Fibroblast of skin of scalp (primary cell): ENCODE measurements around the gene RTN4RL1. TPM values are rescaled to one million over a fixed set of nuclear protein-coding genes. Genes with fewer than 3 reads are reported as not detected.
A peak's percentile ranks its signal among the peaks of the same experiment; 100 is the strongest.

Experiments
- DNase-seq: peaks from one replicate; pipeline ENCODE4 v3.0.0-alpha.2; 2013
- polyA plus RNA-seq, 2 experiments: library from polyadenylated mRNA; unstranded; fragments of 120-200 nt; gene quantifications; one replicate each; pipeline ENCODE4 v1.2.1, GENCODE V29; 2013; ENCODE audit not compliant: insufficient read length in 2 of 2

Gene RTN4RL1, protein sequence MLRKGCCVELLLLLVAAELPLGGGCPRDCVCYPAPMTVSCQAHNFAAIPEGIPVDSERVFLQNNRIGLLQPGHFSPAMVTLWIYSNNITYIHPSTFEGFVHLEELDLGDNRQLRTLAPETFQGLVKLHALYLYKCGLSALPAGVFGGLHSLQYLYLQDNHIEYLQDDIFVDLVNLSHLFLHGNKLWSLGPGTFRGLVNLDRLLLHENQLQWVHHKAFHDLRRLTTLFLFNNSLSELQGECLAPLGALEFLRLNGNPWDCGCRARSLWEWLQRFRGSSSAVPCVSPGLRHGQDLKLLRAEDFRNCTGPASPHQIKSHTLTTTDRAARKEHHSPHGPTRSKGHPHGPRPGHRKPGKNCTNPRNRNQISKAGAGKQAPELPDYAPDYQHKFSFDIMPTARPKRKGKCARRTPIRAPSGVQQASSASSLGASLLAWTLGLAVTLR
- 0.59 TPM for polyA plus RNA-seq (2013, experiment 1 of 2; ENCODE audit: insufficient read length)
- polyA plus RNA-seq (2013, experiment 2 of 2; ENCODE audit: insufficient read length), result 0.53 TPM

- DNase-seq, result peak; percentile 66
Observed at GRCh38 chr17:2025220-2025621, at the start of gene RTN4RL1. RTN4RL1 (minus strand) TSS chr17:2025334; CDS start chr17:2024865, 469 bp downstream.

DNA sequence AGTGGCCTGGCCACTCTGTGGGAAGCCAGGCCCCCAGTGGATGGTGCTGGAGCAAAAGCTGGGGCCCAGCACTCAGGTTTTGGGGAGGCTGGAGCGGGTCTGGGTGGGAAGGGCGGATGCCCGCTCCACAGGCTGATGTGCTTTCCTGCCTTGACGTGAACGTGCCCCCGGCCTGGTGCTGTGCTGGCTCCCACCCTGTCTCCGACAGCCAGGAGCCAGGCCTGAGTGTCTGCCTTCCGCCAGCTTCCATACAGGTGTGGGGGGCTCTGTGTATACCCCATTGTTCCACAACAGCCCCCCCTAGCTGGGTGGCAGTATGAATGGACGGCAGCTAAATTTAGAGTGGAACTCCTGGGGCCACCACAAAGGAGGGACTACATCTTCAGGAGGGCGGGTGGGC lies 49.8 kb upstream of the RTN4RL1 start:
- no peak for DNase-seq

DNA sequence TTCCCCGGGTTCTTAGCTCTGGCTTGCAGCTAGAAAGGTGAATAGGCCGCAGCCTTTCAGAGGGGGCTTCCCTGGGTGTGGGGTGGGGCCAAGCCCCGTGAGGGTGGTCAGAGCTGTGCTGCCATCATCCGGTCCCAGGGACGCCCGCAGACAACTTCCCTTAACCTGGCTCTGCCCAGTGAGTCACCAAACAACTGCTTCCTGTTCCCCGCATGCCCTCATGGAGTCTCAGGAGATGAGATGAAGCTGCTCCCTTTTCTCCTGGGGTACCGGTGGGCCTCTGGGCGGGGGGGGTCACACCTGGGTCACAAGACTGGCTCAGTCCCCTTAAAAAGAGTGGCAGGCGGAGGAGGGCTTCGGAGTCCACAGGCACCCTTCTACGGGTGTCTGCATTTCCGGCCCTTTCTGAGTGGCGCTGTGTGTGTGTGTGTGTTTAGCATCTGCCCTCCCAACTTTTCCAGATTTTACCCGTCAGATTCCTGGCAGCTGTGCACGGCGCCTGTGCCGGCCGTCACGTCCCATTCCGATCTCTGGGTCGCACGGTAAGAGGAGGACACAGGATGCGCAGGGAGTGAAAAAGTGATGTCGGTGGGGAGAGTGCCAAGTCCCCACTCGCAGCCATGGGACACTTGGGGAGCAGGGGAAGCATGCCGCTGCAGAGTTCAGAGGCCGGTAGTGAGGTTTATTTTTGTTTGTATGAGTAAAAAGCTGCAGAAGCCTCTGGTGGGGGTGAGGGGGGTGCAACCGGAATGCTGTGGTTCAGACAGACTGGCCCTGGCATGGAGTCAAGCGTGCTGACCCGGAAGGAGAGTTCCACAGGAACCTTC lies 46.5 kb upstream of the RTN4RL1 start:
- DNase-seq, result peak; percentile 65

- DNase-seq, result no peak
Observed at GRCh38 chr17:2071024-2071385, 45.9 kb upstream of the RTN4RL1 start.

GRCh38 chr17:2070241-2071023 lies 45.3 kb upstream of the RTN4RL1 start:
- DNase-seq, result no peak

DNA sequence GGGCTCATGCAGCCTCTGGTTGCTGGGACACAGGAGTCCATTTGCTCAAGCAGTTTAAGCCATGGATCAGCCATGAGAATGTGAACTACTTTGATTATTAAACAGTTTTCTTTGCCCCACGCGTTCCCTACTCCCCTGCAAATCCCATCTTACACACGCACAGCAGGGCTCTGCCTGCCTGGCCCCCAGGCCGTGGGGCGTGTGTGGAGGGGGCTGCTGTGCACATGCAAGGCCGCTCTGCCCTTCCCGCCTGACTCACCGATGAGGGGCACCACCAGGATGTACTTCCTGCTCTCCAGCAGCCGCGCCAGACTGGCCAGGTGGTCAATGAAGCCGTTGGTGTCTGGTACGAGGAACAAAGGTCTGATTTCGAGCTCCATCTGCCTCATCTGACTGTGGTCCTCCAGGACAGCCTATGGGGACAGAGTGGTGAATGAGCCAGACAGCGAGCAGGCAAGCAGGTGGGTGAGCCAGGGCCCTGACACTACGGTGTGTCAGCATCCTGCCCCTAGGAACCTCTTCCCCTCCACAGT lies 43.5 kb upstream of the RTN4RL1 start:
- DNase-seq, result no peak

DNA sequence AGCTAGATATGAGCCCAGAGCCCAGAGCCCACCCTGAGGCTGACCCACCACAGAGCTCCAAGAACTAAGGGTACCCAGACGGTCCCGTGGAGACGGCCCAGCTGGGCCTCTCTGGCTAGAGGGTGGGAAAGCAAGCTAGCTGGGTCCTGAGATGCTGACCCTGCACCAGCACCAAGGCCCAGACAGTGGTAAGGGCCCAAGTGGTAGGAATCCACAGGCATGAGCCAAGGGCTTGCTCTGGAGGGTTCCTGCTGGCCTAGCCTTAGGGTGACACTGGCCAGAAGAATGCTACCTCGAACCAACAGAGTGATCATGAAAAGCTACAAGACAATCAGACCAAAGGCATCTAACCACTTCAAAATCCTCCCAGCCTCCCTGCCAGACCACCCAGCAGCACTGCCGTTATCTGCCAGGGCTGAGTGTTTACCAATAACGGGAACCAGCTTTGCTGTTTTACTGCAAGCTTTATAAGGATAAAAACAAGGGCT lies 42.9 kb upstream of the RTN4RL1 start:
- peak; percentile 97 for DNase-seq

DNA sequence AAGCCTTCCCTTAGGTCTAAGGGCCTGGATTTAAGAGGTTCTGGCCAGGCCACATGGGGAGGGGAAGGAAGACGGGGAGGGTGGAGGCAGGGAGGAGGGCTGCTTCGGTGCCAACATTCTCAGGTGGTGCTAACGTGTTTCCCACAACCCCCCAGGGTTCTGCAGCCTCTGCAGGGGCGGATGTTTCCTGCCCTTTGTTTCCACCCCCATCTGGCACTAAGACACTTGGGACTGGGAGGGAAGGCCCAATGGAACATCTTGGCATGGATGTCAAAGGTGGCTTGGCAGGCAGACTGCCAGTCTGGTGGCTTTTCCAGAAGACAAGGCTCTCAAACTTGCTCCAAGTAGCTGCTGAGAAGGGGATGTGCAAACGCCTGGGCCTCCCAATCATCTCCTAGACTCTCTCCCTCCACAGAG lies 42.5 kb upstream of the RTN4RL1 start:
- DNase-seq, result peak; percentile 77

GRCh38 chr17:2067048-2067561 lies 42.0 kb upstream of the RTN4RL1 start:
- DNase-seq, result no peak

DNA sequence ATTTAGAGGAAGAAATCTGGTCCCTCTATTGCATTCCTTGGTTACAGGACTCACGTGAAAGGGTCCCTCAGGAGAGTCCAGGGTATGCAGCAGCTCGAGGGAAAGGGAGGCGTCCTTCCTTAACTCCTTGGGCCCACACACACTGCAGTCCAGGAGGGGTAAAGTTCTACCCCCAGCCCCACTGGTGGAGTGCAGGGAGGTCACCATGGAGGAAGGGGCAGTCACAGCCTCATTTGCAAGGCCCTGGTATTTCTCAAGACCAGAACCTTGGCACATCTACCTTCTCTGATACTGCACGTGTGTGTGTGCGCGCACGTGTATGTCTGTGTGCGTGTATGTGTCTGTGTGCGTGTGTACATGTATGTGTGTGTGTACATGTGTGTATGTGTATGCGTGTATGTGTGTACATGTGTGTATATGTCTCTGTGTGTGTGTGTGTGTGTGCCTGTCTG lies 40.8 kb upstream of the RTN4RL1 start:
- DNase-seq, result peak; percentile 72

GRCh38 chr17:2064980-2065785 lies 40.0 kb upstream of the RTN4RL1 start:
- peak; percentile 86 for DNase-seq

DNA sequence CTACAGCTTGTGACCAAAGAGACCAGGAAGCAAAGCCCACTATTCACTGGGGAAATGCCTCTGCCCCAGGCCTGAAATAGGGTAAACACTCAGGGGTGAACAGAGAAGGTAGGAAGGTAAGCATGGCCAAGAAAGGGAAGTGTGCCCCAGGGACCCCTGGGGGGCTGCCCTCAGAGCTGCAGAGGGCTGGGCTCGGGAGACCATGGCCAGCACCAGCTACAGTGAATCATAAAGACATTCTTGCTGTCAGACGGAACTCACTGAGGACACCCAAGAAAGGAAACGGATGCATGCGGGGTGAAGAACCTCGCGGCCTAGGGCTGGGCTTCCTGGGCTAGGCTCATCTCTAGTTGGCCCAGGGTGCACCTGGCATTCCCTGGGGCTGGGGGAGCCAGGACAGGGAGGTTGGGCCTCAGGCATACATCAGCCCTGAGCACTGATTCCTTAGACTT lies 39.4 kb upstream of the RTN4RL1 start:
- peak; percentile 53 for DNase-seq

DNA sequence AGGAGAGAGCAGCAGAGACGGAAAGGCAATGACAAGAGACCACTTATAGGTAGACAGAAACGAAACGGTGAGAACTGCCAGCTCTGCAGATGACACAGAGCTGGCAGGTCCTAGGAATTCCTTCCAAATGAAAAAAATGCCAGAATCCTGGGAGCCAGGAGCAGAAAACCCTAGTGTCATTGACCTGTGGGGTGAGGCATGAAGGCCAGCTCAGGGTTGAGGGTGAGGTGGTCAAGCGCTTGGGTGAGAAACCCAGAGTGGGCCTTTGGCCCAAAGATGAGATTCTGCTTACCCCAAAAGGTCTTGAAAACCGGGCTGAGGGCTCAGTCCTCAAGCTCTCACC lies 39.0 kb upstream of the RTN4RL1 start:
- no peak for DNase-seq

DNA sequence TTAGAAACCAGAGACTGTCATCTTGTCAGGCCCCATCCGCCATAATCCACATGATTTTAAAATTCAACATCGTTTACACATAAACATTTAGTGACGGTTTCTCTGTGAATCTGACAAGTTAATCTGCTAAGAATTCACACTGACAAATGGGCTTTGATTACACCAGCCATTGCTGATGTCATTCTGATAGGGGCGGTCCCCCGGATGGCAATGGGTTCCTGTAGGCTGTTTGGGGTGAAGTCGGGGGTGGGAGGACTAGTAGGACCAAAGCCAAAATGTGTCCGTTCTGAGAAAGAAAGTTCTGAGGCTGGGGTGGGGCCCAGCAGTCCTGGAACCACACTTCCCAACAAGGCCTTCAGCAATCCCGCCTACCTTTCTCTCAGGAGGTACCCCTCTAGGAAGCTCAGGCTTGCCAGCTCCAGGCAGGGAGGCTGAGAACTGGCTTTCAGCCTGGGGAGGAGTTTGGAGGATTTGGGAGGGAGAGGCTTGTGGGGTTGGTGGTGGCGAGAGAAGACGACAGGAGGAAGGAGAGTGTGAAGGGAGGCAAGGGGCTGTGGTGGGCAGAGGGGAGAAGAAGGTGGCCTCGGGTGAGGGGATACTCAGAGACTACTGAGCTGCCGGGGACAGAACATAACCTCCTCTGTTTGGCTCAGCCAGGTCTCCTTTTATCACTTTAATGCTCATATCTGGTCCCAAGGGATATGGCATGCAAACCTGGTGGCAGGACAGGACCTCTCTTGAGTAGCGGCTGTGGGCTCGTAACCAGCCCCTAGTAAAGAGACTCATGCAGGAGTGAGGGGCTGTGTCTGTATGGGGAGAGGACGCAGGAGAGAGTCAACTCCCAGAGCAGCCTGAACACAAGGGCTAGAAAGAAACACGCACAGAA lies 38.4 kb upstream of the RTN4RL1 start:
- peak; percentile 84 for DNase-seq

DNA sequence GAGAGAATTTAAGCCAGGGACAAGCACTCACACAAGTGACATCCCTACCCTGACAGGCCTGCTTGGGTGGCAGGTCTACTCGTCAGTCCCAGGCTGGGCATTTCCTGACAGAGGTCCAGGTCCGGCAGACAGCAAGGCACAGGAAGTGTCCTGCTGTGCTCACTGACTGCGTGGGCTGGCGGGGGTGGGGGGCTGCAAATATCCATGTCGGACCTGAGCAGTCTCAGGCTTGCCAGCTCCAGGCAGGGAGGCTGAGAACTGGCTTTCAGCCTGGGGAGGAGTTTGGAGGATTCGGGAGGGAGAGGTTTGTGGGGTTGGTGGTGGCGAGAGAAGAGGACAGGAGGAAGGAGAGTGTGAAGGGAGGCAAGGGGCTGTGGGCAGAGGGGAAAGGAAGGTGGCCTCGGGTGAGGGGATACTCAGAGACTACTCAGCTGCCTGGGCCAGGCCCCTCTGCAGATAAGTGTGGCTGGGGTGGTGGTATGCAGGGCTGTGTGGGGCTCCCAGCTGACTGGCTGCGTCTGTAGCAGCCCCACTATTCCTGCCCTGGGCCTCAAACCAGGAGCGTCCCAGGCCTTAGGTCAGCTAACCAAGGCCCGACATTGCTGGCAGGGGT lies 37.5 kb upstream of the RTN4RL1 start:
- DNase-seq, result peak; percentile 88

DNA sequence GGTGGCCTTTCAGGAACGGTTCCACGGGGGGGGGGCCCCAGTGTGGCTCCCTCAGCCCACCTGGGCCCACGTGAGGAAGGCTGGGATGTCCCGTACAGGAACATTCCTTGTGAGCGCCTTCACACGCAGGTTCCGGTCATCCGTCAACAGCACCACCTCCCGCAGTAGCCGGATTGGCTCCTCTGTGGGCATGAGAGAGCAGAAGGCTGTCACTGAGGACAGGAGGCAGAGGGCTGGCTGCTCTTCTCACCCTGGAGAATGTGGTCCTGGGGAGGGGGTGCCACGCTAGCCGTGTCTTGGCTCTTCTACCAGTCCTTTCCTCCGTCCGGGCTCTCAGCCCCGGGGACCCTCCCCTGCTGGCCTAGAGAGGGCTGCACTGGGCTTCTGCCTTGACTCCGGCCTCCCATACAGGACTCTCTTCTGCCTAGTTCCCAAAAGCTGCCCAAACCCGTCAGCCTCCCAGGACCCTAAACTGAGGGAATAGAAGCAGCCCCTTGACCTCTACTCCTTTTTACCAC lies 36.4 kb upstream of the RTN4RL1 start:
- DNase-seq, result no peak

GRCh38 chr17:2060681-2061440 lies 35.7 kb upstream of the RTN4RL1 start:
- no peak for DNase-seq

DNA sequence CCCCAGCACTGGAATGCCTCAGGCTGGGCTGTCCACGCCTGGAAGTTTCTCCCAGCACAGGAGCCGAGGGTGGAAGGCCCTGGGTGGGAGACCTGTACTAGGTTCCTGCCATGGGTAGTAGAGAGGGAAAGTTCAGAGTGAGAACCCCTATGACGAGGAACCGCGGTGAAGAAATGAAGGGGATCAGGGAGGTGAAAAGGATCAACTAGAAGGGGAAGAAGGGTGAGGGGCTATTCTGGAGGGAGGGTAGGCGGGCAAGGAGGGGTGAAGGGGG lies 35.2 kb upstream of the RTN4RL1 start:
- DNase-seq, result no peak
